ENCODE measurements around the gene PLXNA1.

Gene PLXNA1

DNA sequence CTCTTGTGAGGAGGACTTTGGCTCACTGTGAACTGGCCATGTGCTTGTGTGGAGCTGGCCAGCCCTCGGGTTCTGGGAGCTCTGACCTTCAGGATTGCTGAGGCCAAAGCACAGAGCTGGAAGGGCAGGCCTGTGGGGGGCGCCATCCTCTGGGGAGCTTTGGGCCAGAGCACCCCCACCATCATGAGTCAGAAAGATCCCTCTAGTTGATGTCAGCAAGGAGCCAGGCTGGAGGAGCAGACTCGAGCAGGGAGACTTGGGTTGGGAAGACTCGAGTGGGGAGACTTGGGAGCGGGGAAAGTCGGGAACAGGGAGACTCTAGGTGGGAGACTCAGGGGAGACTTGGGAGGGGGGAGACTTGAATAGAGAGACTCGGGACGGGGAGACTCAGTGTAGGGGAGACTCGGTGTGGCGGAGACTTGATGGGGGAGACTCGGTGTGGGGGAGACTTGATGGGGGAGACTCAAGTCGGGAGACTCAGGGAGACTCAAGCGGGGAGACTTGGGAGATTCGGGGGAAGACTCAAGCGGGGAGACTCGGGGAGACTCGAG is 37.7 kb upstream of the PLXNA1 start:
- no peak for DNase-seq (ENCODE audit: low read depth)
- TF ChIP-seq, protein P1, sequence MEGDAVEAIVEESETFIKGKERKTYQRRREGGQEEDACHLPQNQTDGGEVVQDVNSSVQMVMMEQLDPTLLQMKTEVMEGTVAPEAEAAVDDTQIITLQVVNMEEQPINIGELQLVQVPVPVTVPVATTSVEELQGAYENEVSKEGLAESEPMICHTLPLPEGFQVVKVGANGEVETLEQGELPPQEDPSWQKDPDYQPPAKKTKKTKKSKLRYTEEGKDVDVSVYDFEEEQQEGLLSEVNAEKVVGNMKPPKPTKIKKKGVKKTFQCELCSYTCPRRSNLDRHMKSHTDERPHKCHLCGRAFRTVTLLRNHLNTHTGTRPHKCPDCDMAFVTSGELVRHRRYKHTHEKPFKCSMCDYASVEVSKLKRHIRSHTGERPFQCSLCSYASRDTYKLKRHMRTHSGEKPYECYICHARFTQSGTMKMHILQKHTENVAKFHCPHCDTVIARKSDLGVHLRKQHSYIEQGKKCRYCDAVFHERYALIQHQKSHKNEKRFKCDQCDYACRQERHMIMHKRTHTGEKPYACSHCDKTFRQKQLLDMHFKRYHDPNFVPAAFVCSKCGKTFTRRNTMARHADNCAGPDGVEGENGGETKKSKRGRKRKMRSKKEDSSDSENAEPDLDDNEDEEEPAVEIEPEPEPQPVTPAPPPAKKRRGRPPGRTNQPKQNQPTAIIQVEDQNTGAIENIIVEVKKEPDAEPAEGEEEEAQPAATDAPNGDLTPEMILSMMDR (conservative IDR thresholded peaks at IDR 0.05; ENCODE audit: low read depth, low read length), result no peak
- no peak overlapping the region for H3K4me3 ChIP-seq (ENCODE audit: low read depth, low read length)

DNA sequence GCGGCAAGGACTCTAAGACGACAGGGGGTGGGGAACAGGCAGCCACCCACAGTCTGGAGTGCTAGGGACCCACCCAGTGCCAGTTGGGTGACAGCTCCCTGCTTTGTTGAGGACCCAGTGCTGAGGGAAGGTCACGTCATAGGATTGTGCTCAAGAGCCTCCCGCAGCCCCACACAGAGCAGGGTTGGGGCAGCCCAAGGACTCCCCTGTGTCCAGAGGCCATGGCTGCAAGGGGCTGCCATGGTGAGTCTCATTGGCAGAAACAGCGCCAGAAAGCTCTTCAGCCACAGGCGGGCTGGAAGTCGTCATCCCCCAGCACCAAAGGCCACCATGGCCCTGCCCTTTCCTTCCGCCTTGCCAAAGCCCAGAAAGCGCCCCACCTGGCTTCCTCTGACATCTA is 37.0 kb upstream of the PLXNA1 start:
- H3K4me3 ChIP-seq (ENCODE audit: low read depth, low read length), result no peak overlapping the region
- DNase-seq (ENCODE audit: low read depth), result no peak
- TF ChIP-seq, protein P1 (conservative IDR thresholded peaks at IDR 0.05; ENCODE audit: low read depth, low read length), result no peak

DNA sequence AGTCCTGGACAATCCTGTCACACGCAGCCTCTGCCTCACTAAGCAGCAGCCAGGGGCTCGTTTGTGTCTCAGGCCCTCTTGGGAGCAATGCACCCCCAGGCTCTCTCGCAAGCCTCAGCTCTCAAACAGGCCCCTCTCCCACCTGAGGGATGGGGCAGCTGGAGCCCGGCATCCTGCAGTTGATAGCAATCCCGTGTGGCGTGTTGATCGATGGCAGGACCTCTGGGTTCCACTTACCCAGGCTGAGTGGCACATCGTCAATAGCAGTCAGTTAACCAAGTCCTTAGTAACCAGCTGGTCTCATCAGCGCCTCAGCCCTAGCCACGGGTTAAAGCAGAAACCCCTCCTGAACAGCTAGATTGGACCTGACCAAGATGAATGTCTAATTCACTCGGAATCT is 36.5 kb upstream of the PLXNA1 start:
- TF ChIP-seq, protein P1 (conservative IDR thresholded peaks at IDR 0.05; ENCODE audit: low read depth, low read length), result no peak
- no peak for DNase-seq (ENCODE audit: low read depth)

DNA sequence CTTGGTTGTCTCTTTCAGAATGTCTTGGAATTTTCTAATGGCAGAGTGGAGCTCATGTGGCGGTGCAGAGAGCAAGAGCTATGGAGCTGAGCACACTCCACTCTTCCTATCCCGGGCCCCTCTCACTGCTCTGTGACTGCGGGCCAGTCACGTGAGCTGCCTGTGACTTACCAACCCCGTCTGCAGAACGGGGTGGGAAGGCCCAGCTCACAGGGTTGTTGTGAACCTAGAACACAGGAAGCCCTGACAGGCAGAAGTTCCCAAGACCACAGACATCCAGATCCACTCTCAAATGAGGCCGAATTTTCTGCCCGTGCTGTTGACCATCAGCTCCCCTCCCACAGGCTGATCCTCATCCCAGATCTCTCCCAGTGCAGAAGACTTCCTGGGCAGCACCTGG is 35.5 kb upstream of the PLXNA1 start:
- no peak overlapping the region for H3K4me3 ChIP-seq (ENCODE audit: low read depth, low read length)
- TF ChIP-seq, protein P1 (conservative IDR thresholded peaks at IDR 0.05; ENCODE audit: low read depth, low read length), result no peak
- no peak for DNase-seq (ENCODE audit: low read depth)

More for the DNA sequence above, 36.5 kb upstream of the PLXNA1 start:
- no peak overlapping the region for H3K4me3 ChIP-seq (ENCODE audit: low read depth, low read length)

DNA sequence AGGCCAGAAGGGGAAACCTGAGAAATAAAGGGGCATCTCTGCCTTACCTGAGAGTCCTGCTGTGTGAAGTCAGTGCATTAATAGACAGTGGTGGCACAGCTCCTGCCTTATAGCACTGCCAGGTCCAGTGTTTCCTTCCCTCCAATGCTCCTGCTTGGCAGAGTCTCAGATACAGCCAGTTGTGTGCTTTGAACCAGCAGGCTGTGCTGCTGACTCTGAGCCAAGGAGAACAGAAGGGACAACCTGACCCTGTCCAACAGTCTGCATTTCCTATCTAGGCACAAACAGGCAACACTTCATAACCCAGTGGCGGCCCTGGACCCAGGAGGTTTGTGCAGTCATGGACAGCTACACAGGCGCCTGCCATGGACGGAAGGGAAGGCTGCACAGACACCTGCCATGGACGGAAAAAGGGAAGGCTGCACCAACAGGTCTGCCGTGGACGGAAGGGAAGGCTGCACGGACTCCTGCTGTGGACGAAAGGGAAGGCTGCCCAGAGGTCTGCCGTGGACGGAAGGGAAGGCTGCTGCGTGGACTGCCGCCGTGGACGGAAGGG is 33.9 kb upstream of the PLXNA1 start:
- TF ChIP-seq, protein P1 (conservative IDR thresholded peaks at IDR 0.05; ENCODE audit: low read depth, low read length), result no peak
- DNase-seq (ENCODE audit: low read depth), result no peak
- no peak overlapping the region for H3K4me3 ChIP-seq (ENCODE audit: low read depth, low read length)

DNA sequence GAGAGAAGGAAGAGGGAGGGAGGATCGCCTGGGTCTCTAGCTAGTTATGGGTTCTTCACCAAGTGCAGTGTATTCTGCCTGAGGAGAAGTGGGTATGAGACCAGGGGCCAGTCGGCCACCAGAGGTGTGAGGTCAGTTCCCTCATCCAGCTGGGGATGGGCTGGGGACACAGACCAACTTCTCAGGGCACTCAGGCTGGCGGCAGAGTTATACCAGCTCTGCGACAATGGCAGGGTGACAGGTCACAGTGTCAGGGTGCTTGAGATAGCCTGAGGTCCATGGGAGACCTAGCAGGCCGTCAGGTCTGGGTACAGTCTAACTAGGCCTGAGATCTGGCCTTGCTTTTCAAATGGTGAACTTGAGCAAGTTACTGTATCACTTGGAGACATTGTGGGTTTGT is 31.4 kb upstream of the PLXNA1 start:
- no peak for DNase-seq (ENCODE audit: low read depth)
- TF ChIP-seq, protein P1 (conservative IDR thresholded peaks at IDR 0.05; ENCODE audit: low read depth, low read length), result no peak

More for the DNA sequence above, 31.4 kb upstream of the PLXNA1 start:
- no peak overlapping the region for H3K4me3 ChIP-seq (ENCODE audit: low read depth, low read length)
